ENCODE results near the gene ARMC6. TPM values are rescaled to one million over a fixed set of nuclear protein-coding genes. Genes with fewer than 3 reads are reported as not detected.

ARMC6 gene
- total RNA-seq, 2 donors from 2014 or later = 19.6 to 44.4 TPM

- no peak for ATAC-seq (replicated peaks)
- no peak overlapping the region for H3K27ac Mint-ChIP-seq
- no peaks in the 10 kb centered on the region for H3K4me1 Mint-ChIP-seq
- H3K27me3 Mint-ChIP-seq = no peaks in the 10 kb centered on the region
- H3K4me3 Mint-ChIP-seq = no peak overlapping the region
- no peaks in the 10 kb centered on the region for H3K9me3 Mint-ChIP-seq
- H3K36me3 Mint-ChIP-seq (ENCODE audit: low read depth) = peaks cover 62% of the 10 kb centered on the region
Observed at GRCh38 chr19:19054315-19054938, 21.0 kb downstream of the ARMC6 start.

DNA sequence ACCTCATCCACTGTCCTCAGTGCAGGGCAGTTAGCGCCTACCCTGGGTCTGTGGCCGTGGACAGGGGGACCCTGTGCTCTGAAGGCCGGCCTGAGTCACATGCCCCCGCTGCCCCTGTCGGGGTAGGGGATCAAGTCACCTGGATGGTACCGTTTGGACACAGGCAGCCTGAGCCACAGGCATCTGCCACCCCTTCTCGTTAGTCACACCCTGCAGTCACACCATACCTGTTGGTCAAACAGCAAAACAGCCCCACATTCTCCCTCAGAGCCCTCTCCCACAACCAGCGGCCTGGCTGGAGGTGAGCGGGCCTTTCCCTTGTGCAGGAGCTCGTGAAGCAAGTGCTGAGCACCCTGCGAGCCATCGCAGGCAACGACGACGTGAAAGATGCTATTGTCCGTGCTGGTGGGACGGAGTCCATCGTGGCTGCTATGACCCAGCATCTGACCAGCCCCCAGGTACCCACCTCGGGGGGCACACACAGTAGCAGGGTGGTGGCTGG is 21.6 kb downstream of the ARMC6 start:
- no peak overlapping the region for H3K4me3 Mint-ChIP-seq
- no peaks in the 10 kb centered on the region for H3K27me3 Mint-ChIP-seq
- H3K4me1 Mint-ChIP-seq = no peaks in the 10 kb centered on the region
- H3K27ac Mint-ChIP-seq = no peak overlapping the region
- H3K9me3 Mint-ChIP-seq = no peaks in the 10 kb centered on the region
- no peak for ATAC-seq (replicated peaks)
- peaks cover 57% of the 10 kb centered on the region for H3K36me3 Mint-ChIP-seq (ENCODE audit: low read depth)

DNA sequence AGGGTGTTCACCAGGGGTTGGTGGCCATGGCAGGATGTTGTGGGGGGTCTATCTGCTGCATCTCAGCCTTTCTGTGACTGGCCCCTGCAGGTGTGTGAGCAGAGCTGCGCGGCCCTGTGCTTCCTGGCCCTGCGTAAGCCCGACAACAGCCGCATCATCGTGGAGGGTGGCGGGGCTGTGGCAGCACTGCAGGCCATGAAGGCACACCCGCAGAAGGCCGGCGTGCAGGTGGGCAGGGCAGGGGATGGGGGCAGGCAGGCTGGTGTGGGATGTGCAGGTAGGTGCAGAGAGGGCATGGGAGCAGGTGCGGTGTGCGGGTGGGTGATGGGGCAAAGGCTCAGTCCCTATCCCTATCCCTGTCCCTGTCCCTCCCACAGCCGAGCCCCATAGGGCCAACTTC is 22.3 kb downstream of the ARMC6 start:
- H3K27ac Mint-ChIP-seq = no peak overlapping the region
- H3K36me3 Mint-ChIP-seq (ENCODE audit: low read depth) = peaks cover 50% of the 10 kb centered on the region
- no peaks in the 10 kb centered on the region for H3K27me3 Mint-ChIP-seq
- H3K4me3 Mint-ChIP-seq = no peak overlapping the region
- H3K4me1 Mint-ChIP-seq = no peaks in the 10 kb centered on the region
- H3K9me3 Mint-ChIP-seq = no peaks in the 10 kb centered on the region
- ATAC-seq (replicated peaks) = no peak

GRCh38 chr19:19056636-19057275 is 23.4 kb downstream of the ARMC6 start:
- Mint-ChIP-seq H3K4me3 (no peak overlapping the region), H3K36me3 (ENCODE audit: low read depth) (peaks cover 39% of the 10 kb centered on the region), H3K27ac (no peak overlapping the region), H3K4me1 (no peaks in the 10 kb centered on the region), H3K9me3 (no peaks in the 10 kb centered on the region), H3K27me3 (no peaks in the 10 kb centered on the region)
- no peak for ATAC-seq (replicated peaks)

DNA sequence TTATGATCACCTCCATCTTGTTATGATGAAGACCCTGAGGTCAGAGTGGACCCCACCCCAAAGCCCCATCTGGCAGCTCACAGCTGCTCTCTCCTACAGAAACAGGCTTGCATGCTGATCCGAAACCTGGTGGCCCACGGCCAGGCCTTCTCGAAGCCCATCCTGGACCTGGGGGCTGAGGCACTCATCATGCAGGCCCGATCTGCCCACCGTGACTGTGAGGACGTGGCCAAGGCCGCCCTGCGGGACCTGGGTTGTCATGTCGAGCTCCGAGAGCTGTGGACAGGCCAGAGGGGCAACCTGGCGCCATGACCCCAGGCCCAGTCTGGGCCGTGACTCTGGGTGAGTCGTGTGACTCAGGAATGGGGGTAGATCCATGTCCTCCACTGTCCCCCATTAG is 23.9 kb downstream of the ARMC6 start:
- Mint-ChIP-seq H3K27ac (no peak overlapping the region), H3K4me3 (no peak overlapping the region), H3K9me3 (no peaks in the 10 kb centered on the region), H3K4me1 (no peaks in the 10 kb centered on the region), H3K27me3 (no peaks in the 10 kb centered on the region), H3K36me3 (ENCODE audit: low read depth) (peaks cover 37% of the 10 kb centered on the region)
- ATAC-seq (replicated peaks) = no peak

DNA sequence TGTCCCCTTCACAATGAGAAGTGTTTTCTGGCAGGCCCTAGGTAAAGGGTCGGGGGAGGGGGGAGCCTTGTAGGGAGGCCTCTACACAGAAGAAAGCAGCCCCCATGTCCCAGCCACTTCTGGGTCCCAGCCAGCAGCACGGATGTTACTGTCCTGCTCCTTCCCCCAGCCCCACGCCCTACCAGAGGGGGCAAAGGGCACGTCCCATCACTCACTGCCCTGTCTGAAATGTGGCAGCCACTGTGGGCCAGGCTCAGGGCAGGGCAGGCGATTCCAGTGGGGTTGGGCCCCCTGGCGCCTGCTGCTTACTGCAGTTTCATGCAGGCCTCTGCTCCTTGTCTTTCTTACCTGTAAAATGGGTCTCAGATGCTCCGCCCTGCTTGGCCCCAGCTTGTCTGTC is 24.3 kb downstream of the ARMC6 start:
- no peak overlapping the region for H3K27ac Mint-ChIP-seq
- no peaks in the 10 kb centered on the region for H3K27me3 Mint-ChIP-seq
- peaks cover 34% of the 10 kb centered on the region for H3K36me3 Mint-ChIP-seq (ENCODE audit: low read depth)
- H3K4me1 Mint-ChIP-seq = no peaks in the 10 kb centered on the region
- no peak overlapping the region for H3K4me3 Mint-ChIP-seq
- H3K9me3 Mint-ChIP-seq = no peaks in the 10 kb centered on the region
- ATAC-seq (replicated peaks) = no peak

GRCh38 chr19:19059018-19059836 is 25.8 kb downstream of the ARMC6 start:
- Mint-ChIP-seq H3K27me3 (no peaks in the 10 kb centered on the region), H3K9me3 (no peaks in the 10 kb centered on the region), H3K27ac (no peak overlapping the region), H3K4me1 (no peaks in the 10 kb centered on the region), H3K36me3 (ENCODE audit: low read depth) (peaks cover 23% of the 10 kb centered on the region), H3K4me3 (no peak overlapping the region)
- ATAC-seq (replicated peaks) = no peak

- peaks cover 20% of the 10 kb centered on the region for H3K36me3 Mint-ChIP-seq (ENCODE audit: low read depth)
- no peaks in the 10 kb centered on the region for H3K9me3 Mint-ChIP-seq
- ATAC-seq (replicated peaks) = no peak
- no peak overlapping the region for H3K27ac Mint-ChIP-seq
- no peak overlapping the region for H3K4me3 Mint-ChIP-seq
- H3K4me1 Mint-ChIP-seq = peaks cover 6% of the 10 kb centered on the region
- no peaks in the 10 kb centered on the region for H3K27me3 Mint-ChIP-seq
Observed at GRCh38 chr19:19059837-19060611, 26.6 kb downstream of the ARMC6 start.

GRCh38 chr19:19061506-19061905 is 28.1 kb downstream of the ARMC6 start:
- peaks cover 9% of the 10 kb centered on the region for H3K36me3 Mint-ChIP-seq (ENCODE audit: low read depth)
- H3K27ac Mint-ChIP-seq = no peak overlapping the region
- no peak overlapping the region for H3K4me3 Mint-ChIP-seq
- H3K4me1 Mint-ChIP-seq = peaks cover 6% of the 10 kb centered on the region
- no peaks in the 10 kb centered on the region for H3K27me3 Mint-ChIP-seq
- ATAC-seq (replicated peaks) = no peak
- no peaks in the 10 kb centered on the region for H3K9me3 Mint-ChIP-seq

- ATAC-seq (replicated peaks) = no peak
- Mint-ChIP-seq H3K36me3 (ENCODE audit: low read depth) (no peaks in the 10 kb centered on the region), H3K27me3 (no peaks in the 10 kb centered on the region), H3K27ac (peak overlapping the region; percentile 75), H3K9me3 (no peaks in the 10 kb centered on the region), H3K4me1 (peaks cover 6% of the 10 kb centered on the region), H3K4me3 (peak overlapping the region; percentile 87)
Observed at GRCh38 chr19:19062454-19063182, 29.2 kb downstream of the ARMC6 start.

DNA sequence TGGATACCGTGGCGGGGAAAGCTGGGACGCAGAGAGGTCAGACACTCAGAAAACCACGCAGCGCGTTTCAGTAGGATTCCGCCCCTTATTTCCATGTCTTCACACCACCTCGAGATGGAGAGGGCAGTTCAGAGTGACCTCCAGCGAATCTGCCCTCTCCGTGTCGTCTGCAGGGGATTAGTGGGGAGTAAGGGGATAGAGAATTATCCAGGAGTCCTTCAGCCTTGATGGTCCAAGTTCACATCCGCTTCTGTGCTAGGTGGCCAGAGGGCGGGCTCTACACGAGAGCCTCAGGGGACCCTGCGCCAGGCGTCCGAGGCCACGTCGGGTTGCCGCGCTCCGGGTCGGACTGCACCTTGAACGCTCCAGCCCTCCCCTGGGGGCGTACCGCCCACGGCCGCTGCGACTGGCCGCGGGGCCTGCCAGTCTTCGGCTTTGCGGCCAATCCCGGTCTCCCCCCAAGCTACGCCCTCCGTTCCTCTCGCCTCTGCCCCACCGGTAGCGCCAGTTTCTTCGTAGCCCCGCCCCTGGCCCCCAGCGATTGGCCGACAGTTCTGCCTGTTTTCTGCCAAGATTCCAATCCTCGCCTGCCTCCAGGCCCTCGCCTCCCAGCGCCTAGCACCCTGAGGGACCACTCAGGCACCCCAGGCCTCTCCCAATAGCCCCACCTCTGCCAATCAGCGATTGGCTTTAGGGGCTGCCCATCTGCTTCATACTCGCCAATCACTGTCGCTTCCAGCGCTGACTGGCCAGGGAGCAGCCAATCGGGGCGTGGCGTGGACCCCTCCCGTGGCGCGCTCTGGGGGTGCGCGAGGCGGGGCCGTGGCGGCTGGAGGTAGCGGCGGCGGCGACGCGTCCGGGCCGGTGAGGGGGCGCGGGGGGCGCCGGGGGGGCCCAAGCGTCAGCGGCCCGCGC is 30.0 kb downstream of the ARMC6 start, which contains the start of gene SLC25A42:
Gene SLC25A42, plus strand, starts transcription at position 812 of the 915 bp plus-strand sequence. CDS start 32,131 bp downstream, outside the sequence.
- Mint-ChIP-seq H3K9me3 (no peaks in the 10 kb centered on the region), H3K27me3 (no peaks in the 10 kb centered on the region), H3K27ac (peak within 1 kb of the TSS; percentile 75), H3K4me1 (peaks cover 6% of the 10 kb centered on the region), H3K4me3 (peak within 1 kb of the TSS; percentile 87), H3K36me3 (ENCODE audit: low read depth) (no peaks in the 10 kb centered on the region)
- ATAC-seq (replicated peaks) = peak; percentile 96

GRCh38 chr19:19064098-19064722 is 30.8 kb downstream of the ARMC6 start:
- ATAC-seq (replicated peaks) = peak; percentile 0
- H3K27ac Mint-ChIP-seq = peak overlapping the region; percentile 75
- H3K36me3 Mint-ChIP-seq (ENCODE audit: low read depth) = no peaks in the 10 kb centered on the region
- H3K4me1 Mint-ChIP-seq = peaks cover 6% of the 10 kb centered on the region
- no peaks in the 10 kb centered on the region for H3K27me3 Mint-ChIP-seq
- peak overlapping the region; percentile 87 for H3K4me3 Mint-ChIP-seq
- H3K9me3 Mint-ChIP-seq = no peaks in the 10 kb centered on the region

Measured in activated T-helper 17 cell treated with anti-CD3 and anti-CD28 coated beads, Interleukin-2, amount 50 U/mL, for 72 hours (primary cell).